Common myeloid progenitor, CD34-positive (primary cell): ENCODE data around the gene TBXA2R.
"Not testable (repeated sequence)": the region's sequence is repeated elsewhere in the genome, so short reads cannot be mapped to it uniquely, and the experiment has no call there.

Experiments used
- CTCF ChIA-PET: fragments of 350-600 bp; sonication (Branson Sonifier 250); formaldehyde crosslinking; loops from one replicate; lab custom pipeline; 2021; ENCODE audit warnings: antibody characterized with exemption; lab: Charles Lee
- POLR2A ChIA-PET: fragments of 350-600 bp; sonication (Branson Sonifier 250); formaldehyde crosslinking; loops from one replicate; lab custom pipeline; 2021; ENCODE audit warnings: antibody characterized with exemption; lab: Charles Lee
- DNase-seq, 3 donors: peaks; one replicate each; pipeline versions ENCODE4 v3.0.0 to v3.0.0-alpha.2; 2013
- H3K27ac ChIP-seq, 2 experiments: 1 replicate in 1 of 2; 2 replicates in 1 of 2; pipeline ENCODE4 v1.7.0; 2013; ENCODE audit warnings: inconsistent platforms in 2 of 2, low read length in 2 of 2, mild to moderate bottlenecking in 2 of 2, low read depth in 1 of 2, moderate library complexity in 1 of 2; ENCODE audit not compliant: severe bottlenecking in 2 of 2, insufficient read depth in 1 of 2, poor library complexity in 1 of 2
- H3K27me3 ChIP-seq, 5 experiments: replicated peaks in 2 of 5; 1 replicate in 3 of 5; 2 replicates in 2 of 5; pipeline versions ENCODE4 v1.6.1 to v1.7.0; 2013; ENCODE audit warnings: low read length in 4 of 5, mild to moderate bottlenecking in 2 of 5, moderate library complexity in 2 of 5, inconsistent platforms in 1 of 5; ENCODE audit not compliant: insufficient read depth in 5 of 5, control insufficient read depth in 4 of 5
- H3K36me3 ChIP-seq, 4 experiments: 1 replicate in 2 of 4; 2 replicates in 2 of 4; pipeline versions ENCODE4 v1.6.1 to v1.7.0; 2013; ENCODE audit warnings: low read length in 3 of 4, control low read depth in 1 of 4, mild to moderate bottlenecking in 1 of 4; ENCODE audit not compliant: control insufficient read depth in 4 of 4, insufficient read depth in 4 of 4
- H3K4me1 ChIP-seq, 4 experiments: 1 replicate in 3 of 4; 2 replicates in 1 of 4; pipeline versions ENCODE4 v1.6.1 to v1.7.1; 2013; ENCODE audit warnings: low read length in 3 of 4, mild to moderate bottlenecking in 3 of 4, control low read depth in 1 of 4, inconsistent platforms in 1 of 4, moderate library complexity in 1 of 4; ENCODE audit not compliant: control insufficient read depth in 4 of 4, insufficient read depth in 4 of 4; ENCODE audit errors: control extremely low read depth in 1 of 4
- H3K4me3 ChIP-seq, 7 experiments: 1 replicate in 4 of 7; 2 replicates in 3 of 7; pipeline versions ENCODE4 v1.5.1 to v1.7.0; 2013; ENCODE audit warnings: mild to moderate bottlenecking in 7 of 7, low read length in 6 of 7, moderate library complexity in 6 of 7, inconsistent platforms in 2 of 7, low read depth in 2 of 7, control low read depth in 1 of 7; ENCODE audit not compliant: insufficient read depth in 4 of 7, control insufficient read depth in 1 of 7; ENCODE audit errors: extremely low read depth in 1 of 7
- H3K9me3 ChIP-seq, 5 experiments: 1 replicate in 4 of 5; 2 replicates in 1 of 5; pipeline versions ENCODE4 v1.6.1 to v1.7.1; 2013; ENCODE audit warnings: low read length in 4 of 5, mild to moderate bottlenecking in 2 of 5, inconsistent platforms in 1 of 5, low read depth in 1 of 5, moderate library complexity in 1 of 5; ENCODE audit not compliant: control insufficient read depth in 4 of 5, insufficient read depth in 2 of 5; ENCODE audit errors: control extremely low read depth in 1 of 5
- WGBS: methylation state at CpG from one replicate; pipeline ENCODE4 v1.1.5; 2013; ENCODE audit not compliant: insufficient coverage; 5-methylcytosine and 5-hydroxymethylcytosine counted together

The TBXA2R gene

GRCh38 chr19:3573162-3573857 is 33.4 kb downstream of the TBXA2R start:
- WGBS: 0% methylated on average over 50 of the region's 60 CpGs
- CTCF ChIA-PET: interaction anchor here (0.6 to 1.6 kb wide), 4 partner anchors 12 to 159 kb away, joined by 3 to 4 read pairs (median 4); partner anchors contain the start of gene GIPC3
- no peak for DNase-seq

GRCh38 chr19:3572855-3573161 is 33.9 kb downstream of the TBXA2R start, which contains the start of gene HMG20B:
HMG20B (plus strand) TSS chr19:3572944; CDS start chr19:3573310, 366 bp downstream.
- Histone ChIP-seq H3K9me3 (no peaks in the 10 kb centered on the region), H3K4me1 (peaks cover 0 to 27% (median 17%) of the 10 kb centered on the region in 4 experiments), H3K27me3 (no peaks in the 10 kb centered on the region), H3K27ac (peak within 1 kb of the TSS; percentile 54 to 76), H3K4me3 (peak within 1 kb of the TSS; percentile 64 to 92 (median 80)), H3K36me3 (peaks cover 0 to 19% (median 7%) of the 10 kb centered on the region in 4 experiments)
- no peak for DNase-seq
- ChIA-PET POLR2A (no interaction called here), CTCF (no interaction called here)
- WGBS: 0% methylated on average over 19 of the region's 30 CpGs

More at GRCh38 chr19:3573162-3573857, 33.4 kb downstream of the TBXA2R start:
- POLR2A ChIA-PET: no interaction called here
- Histone ChIP-seq H3K9me3 (no peaks in the 10 kb centered on the region), H3K36me3 (peaks cover 0 to 24% (median 8%) of the 10 kb centered on the region in 4 experiments), H3K27me3 (no peaks in the 10 kb centered on the region), H3K4me1 (peaks cover 0 to 27% (median 17%) of the 10 kb centered on the region in 4 experiments), H3K27ac (peak overlapping the region; percentile 54 to 76), H3K4me3 (peak overlapping the region; percentile 64 to 92 (median 80))

DNA sequence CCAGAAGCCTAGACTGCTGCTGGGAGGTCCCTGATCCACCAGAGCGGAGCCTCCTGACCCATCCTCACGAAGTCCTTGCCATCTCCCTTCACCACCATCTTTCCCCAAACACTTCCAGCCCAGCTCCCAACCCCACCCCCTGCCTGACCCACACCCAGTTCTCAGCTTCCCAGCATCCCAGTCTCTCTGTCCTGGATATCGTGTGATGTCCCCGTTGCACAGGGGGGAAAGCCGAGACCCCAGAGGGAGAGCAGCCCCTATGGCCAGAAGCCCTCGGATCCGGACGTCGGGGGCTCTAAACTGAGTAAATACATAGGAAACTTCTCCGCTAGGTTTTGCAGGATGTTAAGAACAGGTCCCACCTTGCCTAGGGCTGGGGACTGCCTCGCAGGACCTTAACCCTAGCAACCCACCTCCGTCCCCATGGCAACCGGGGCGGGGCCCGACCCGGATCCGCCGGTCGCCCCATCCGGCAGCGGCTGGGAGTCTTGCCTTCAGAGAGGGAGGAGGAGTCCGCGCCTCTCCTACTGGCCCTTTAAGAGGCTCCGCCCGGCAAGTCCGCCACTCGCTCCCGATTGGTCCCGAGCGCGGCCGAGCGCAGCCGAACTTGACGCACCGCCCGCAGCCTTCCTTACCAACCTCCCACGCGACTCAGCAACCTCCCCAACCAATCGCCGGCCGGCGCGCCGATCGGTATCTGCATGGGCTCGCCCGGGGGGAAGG is 34.4 kb downstream of the TBXA2R start:
- peaks cover 0 to 19% (median 7%) of the 10 kb centered on the region in 4 experiments for H3K36me3 ChIP-seq
- POLR2A ChIA-PET: interaction anchor here (0.6 kb wide), 1 partner anchor 1994 kb away, joined by 7 read pairs; no protein-coding TSS in a partner anchor
- no peaks in the 10 kb centered on the region for H3K9me3 ChIP-seq
- peak overlapping the region; percentile 33 to 78 (median 65) for H3K4me3 ChIP-seq
- no peaks in the 10 kb centered on the region for H3K27me3 ChIP-seq
- DNase-seq: peak; percentile 100
- H3K4me1 ChIP-seq: peaks cover 0 to 27% (median 17%) of the 10 kb centered on the region in 4 experiments
- H3K27ac ChIP-seq: peak overlapping the region; percentile 40 to 70
- 4% methylated on average over 28 of the region's 48 CpGs for WGBS
- CTCF ChIA-PET: no interaction called here

DNA sequence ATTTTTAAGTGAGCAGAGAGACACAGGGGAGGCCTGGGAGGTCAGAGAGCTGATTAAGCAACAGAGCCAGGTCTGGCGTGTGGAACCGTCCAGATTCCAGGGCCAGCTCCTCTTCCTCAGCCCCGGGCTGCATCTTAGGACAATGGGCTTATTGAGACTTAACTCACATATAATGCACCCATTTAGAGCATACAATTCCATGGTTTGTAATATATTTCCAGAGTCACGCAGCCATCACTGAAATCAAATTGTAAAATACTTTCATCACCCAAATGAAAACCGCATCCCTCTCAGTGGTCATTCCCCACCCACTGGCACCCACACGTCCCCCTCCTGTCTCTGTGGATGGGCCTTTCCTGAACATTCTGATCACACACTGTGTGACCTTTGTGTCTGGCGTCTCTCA is 36.1 kb downstream of the TBXA2R start:
- ChIA-PET POLR2A (interaction anchor here (0.6 kb wide), 1 partner anchor 29 kb away, joined by 3 read pairs; no protein-coding TSS in a partner anchor), CTCF (no interaction called here)
- Histone ChIP-seq H3K9me3 (no peaks in the 10 kb centered on the region), H3K27ac (no peak overlapping the region), H3K27me3 (no peaks in the 10 kb centered on the region), H3K36me3 (peaks cover 0 to 8% (median 1%) of the 10 kb centered on the region in 4 experiments), H3K4me3 (no peak overlapping the region), H3K4me1 (peaks cover 0 to 15% (median 12%) of the 10 kb centered on the region in 4 experiments)
- no peak for DNase-seq
- 100% methylated on average over 7 of the region's 7 CpGs for WGBS

GRCh38 chr19:3570042-3570441 is 36.6 kb downstream of the TBXA2R start:
- not testable (repeated sequence) for H3K36me3 ChIP-seq, H3K9me3 ChIP-seq, H3K4me3 ChIP-seq, H3K27ac ChIP-seq, H3K27me3 ChIP-seq, DNase-seq
- WGBS: 100% methylated on average over 8 of the region's 11 CpGs
- H3K4me1 ChIP-seq: peaks cover 0 to 15% (median 12%) of the 10 kb centered on the region in 4 experiments
- CTCF ChIA-PET: interaction anchor here (1.1 kb wide), 1 partner anchor 22 kb away, joined by 4 read pairs; no protein-coding TSS in a partner anchor
- POLR2A ChIA-PET: interaction anchor here (0.6 to 0.7 kb wide), 2 partner anchors 12 to 29 kb away, joined by 3 to 4 read pairs; partner anchors contain the start of gene MFSD12

DNA sequence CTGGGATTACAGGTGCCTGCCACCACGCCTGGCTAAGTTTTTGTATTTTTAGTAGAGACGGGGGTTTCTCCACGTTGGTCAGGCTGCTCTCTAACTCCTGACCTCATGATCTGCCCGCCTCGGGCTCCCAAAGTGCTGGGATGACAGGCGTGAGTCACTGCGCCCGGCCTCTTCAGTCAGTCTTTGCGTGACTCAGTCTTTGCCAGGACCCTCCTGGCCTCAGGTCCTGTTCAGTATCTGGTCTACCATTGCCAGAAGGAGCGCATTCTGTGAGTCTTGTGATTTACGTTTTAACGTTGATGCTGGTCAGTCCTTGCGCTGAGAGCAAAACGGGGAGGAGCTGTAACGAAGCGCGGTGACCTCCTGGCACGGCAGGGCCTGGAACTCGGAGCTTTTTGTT is 41.5 kb downstream of the TBXA2R start:
- WGBS: 97% methylated on average over 19 of the region's 19 CpGs
- CTCF ChIA-PET: no interaction called here
- Histone ChIP-seq H3K4me1 (peaks cover 0 to 11% (median 6%) of the 10 kb centered on the region in 4 experiments), H3K27me3 (no peaks in the 10 kb centered on the region), H3K27ac (no peak overlapping the region), H3K36me3 (no peaks in the 10 kb centered on the region), H3K4me3 (no peak overlapping the region), H3K9me3 (no peaks in the 10 kb centered on the region)
- no peak for DNase-seq
- POLR2A ChIA-PET: no interaction called here
